K562 (cell line): ENCODE data around the gene GNAT2.

Experiments
- EP300 ChIP-seq: IDR thresholded peaks from 2 replicates; pipeline ENCODE4 v1.6.1; 2012; ENCODE audit warnings: low read length, improper control_type of control experiment
- ETV6 ChIP-seq, 3 experiments: fragments of 150-350 bp in 1 of 3; sonication (generic) in 1 of 3; formaldehyde crosslinking in 1 of 3; IDR thresholded peaks; 2 replicates each; pipeline versions ENCODE4 v1.6.1 to v1.8.0; 2014 to 2022; ENCODE audit warnings: borderline replicate concordance in 2 of 3, low read depth in 2 of 3, antibody characterized with exemption in 1 of 3, low read length in 1 of 3, mild to moderate bottlenecking in 1 of 3, missing genetic modification reagents in 1 of 3
- FIP1L1 ChIP-seq: fragments of 200-400 bp; formaldehyde crosslinking; IDR thresholded peaks from 2 replicates; pipeline ENCODE4 v1.6.1; 2018; ENCODE audit warnings: mild to moderate bottlenecking, low read depth, low read length; ENCODE audit not compliant: poor library complexity, severe bottlenecking
- HDAC6 ChIP-seq: IDR thresholded peaks from 2 replicates; pipeline ENCODE4 v1.6.1; 2012; ENCODE audit warnings: low read depth, mild to moderate bottlenecking, control low read depth, inconsistent platforms, low read length, moderate library complexity
- JUND ChIP-seq, 2 experiments: IDR thresholded peaks; 2 replicates in 1 of 2; 3 replicates in 1 of 2; pipeline ENCODE4 v1.6.1; 2011; ENCODE audit warnings: borderline replicate concordance in 2 of 2, low read depth in 2 of 2, low read length in 2 of 2, improper control_type of control experiment in 1 of 2, missing biosample characterization in 1 of 2, missing genetic modification characterization in 1 of 2, missing genetic modification reagents in 1 of 2
- NCOR1 ChIP-seq: fragments of 450-650 bp; IDR thresholded peaks from 2 replicates; pipeline ENCODE4 v1.6.1; 2016; ENCODE audit warnings: mild to moderate bottlenecking, moderate library complexity
- SMC3 ChIP-seq: conservative IDR thresholded peaks from 2 replicates; pipeline ENCODE4 v1.6.1; 2011; ENCODE audit warnings: low read depth, low read length, improper control_type of control experiment; ENCODE audit not compliant: insufficient read depth
- TAF1 ChIP-seq: IDR thresholded peaks from 2 replicates; pipeline ENCODE4 v1.6.1; 2011; ENCODE audit warnings: mild to moderate bottlenecking, low read length, moderate library complexity; ENCODE audit not compliant: insufficient read depth, control insufficient read depth, severe bottlenecking; ENCODE audit errors: extremely low read depth
- YY1 ChIP-seq, 3 experiments: IDR thresholded peaks; 2 replicates each; pipeline ENCODE4 v1.6.1; 2011; ENCODE audit warnings: low read length in 2 of 3, mild to moderate bottlenecking in 2 of 3, moderate library complexity in 2 of 3, borderline replicate concordance in 1 of 3, control low read depth in 1 of 3, low read depth in 1 of 3; ENCODE audit not compliant: insufficient read depth in 3 of 3, insufficient replicate concordance in 2 of 3, control insufficient read depth in 1 of 3, insufficient read length in 1 of 3; ENCODE audit errors: extremely low read depth in 1 of 3

GRCh38 chr1:109609881-109610280, 9.5 kb downstream of the GNAT2 start:
- TF ChIP-seq HDAC6 (no peak), EP300 (no peak), YY1 (IDR thresholded peaks at IDR 0.05; ENCODE audit: borderline replicate concordance in 1 of 3, control insufficient read depth in 1 of 3, extremely low read depth in 1 of 3, insufficient read depth in 3 of 3, insufficient read length in 1 of 3, insufficient replicate concordance in 2 of 3, low read depth in 1 of 3, low read length in 2 of 3) (no peak), JUND (IDR thresholded peaks at IDR 0.05; ENCODE audit: borderline replicate concordance, low read depth, low read length) (no peak), JUND (tag; IDR thresholded peaks at IDR 0.05; ENCODE audit: borderline replicate concordance, low read depth, low read length) (no peak), FIP1L1 (no peak), SMC3 (no peak), TAF1 (no peak), NCOR1 (no peak), ETV6 (IDR thresholded peaks at IDR 0.05; ENCODE audit: borderline replicate concordance in 1 of 2, low read depth in 2 of 2, low read length in 1 of 2) (no peak), ETV6 (CRISPR knock-in tag; IDR thresholded peaks at IDR 0.05; ENCODE audit: borderline replicate concordance) (no peak)
